SK-N-SH (cell line): ENCODE measurements around the gene MAPK14. TPM values are rescaled to one million over a fixed set of nuclear protein-coding genes. Genes with fewer than 3 reads are reported as not detected.

Experiments used
- CTCF ChIA-PET: fragments of 300-600, 350-600 bp; formaldehyde crosslinking; extraction: SDS; loops from one replicate; lab custom pipeline; 2021; lab: Yijun Ruan, JAX
- POLR2A ChIA-PET: fragments of 350-600 bp; sonication (Branson Sonifier 250); formaldehyde crosslinking; extraction: SDS; loops from one replicate; lab custom pipeline; 2020; ENCODE audit warnings: antibody characterized with exemption, inconsistent platforms; lab: Yijun Ruan, JAX
- DNase-seq: peaks from one replicate; pipeline ENCODE4 v3.0.0; 2012
- H2AFZ ChIP-seq: fragments of 200-600 bp; sonication (generic); 2 replicates; pipeline ENCODE4 v1.8.1; 2016; ENCODE audit warnings: antibody characterized with exemption, mild to moderate bottlenecking, low read depth
- H3F3A ChIP-seq: fragments of 200-600 bp; sonication (generic); replicated peaks from 2 replicates; pipeline ENCODE3; 2016; ENCODE audit warnings: antibody characterized with exemption, mild to moderate bottlenecking; ENCODE audit not compliant: insufficient read depth
- H3K27ac ChIP-seq, 2 experiments: fragments of 200-500 bp in 1 of 2; fragments of 200-600 bp in 1 of 2; sonication (Bioruptor generic) in 1 of 2; sonication (generic), shearing (Covaris generic) in 1 of 2; 2 replicates each; pipeline versions ENCODE4 v1.5.1 to v1.6.1; 2014 to 2016; ENCODE audit warnings: low read depth in 2 of 2, inconsistent platforms in 1 of 2, low read length in 1 of 2, mild to moderate bottlenecking in 1 of 2, mixed read lengths in 1 of 2
- H3K27me3 ChIP-seq: fragments of 200-600 bp; sonication (generic), shearing (Covaris generic); 2 replicates; pipeline ENCODE4 v1.6.1; 2016; ENCODE audit warnings: mixed run types; ENCODE audit not compliant: insufficient read depth
- H3K36me3 ChIP-seq, 2 experiments: fragments of 200-500 bp in 1 of 2; fragments of 200-600 bp in 1 of 2; sonication (Bioruptor generic) in 1 of 2; sonication (generic) in 1 of 2; replicated peaks in 1 of 2; 2 replicates each; pipeline versions ENCODE3 to v1.5.1; 2014 to 2016; ENCODE audit warnings: low read length in 1 of 2, mild to moderate bottlenecking in 1 of 2; ENCODE audit not compliant: insufficient read depth in 2 of 2, control insufficient read depth in 1 of 2
- H3K4me1 ChIP-seq, 2 experiments: fragments of 200-500 bp in 1 of 2; fragments of 200-600 bp in 1 of 2; sonication (Bioruptor generic) in 1 of 2; sonication (generic), shearing (Covaris generic) in 1 of 2; 2 replicates each; pipeline versions ENCODE4 v1.5.1 to v1.6.1; 2014 to 2016; ENCODE audit warnings: low read depth in 1 of 2, low read length in 1 of 2, mixed run types in 1 of 2; ENCODE audit not compliant: insufficient read depth in 2 of 2, control insufficient read depth in 1 of 2
- H3K4me2 ChIP-seq: fragments of 200-600 bp; sonication (generic), shearing (Covaris generic); 2 replicates; pipeline ENCODE4 v1.6.1; 2017; ENCODE audit warnings: mixed run types
- H3K4me3 ChIP-seq, 2 experiments: fragments of 200-500 bp in 1 of 2; fragments of 200-600 bp in 1 of 2; sonication (Bioruptor generic) in 1 of 2; sonication (generic), shearing (Covaris generic) in 1 of 2; 2 replicates each; pipeline versions ENCODE4 v1.5.1 to v1.8.1; 2014 to 2016; ENCODE audit warnings: low read depth in 2 of 2, inconsistent platforms in 1 of 2, low read length in 1 of 2, mild to moderate bottlenecking in 1 of 2, mixed read lengths in 1 of 2, moderate library complexity in 1 of 2
- H3K79me2 ChIP-seq: fragments of 200-600 bp; sonication (generic); 2 replicates; pipeline ENCODE4 v1.8.1; 2017; ENCODE audit warnings: mild to moderate bottlenecking; ENCODE audit not compliant: insufficient read depth
- H3K9ac ChIP-seq: fragments of 200-600 bp; sonication (generic); 2 replicates; pipeline ENCODE4 v1.6.1; 2017; ENCODE audit warnings: mixed run types
- H3K9me2 ChIP-seq: fragments of 200-600 bp; sonication (generic); 2 replicates; pipeline ENCODE4 v1.6.1; 2017; ENCODE audit warnings: mixed run types
- H3K9me3 ChIP-seq: fragments of 200-600 bp; sonication (generic); 2 replicates; pipeline ENCODE4 v1.6.1; 2017; ENCODE audit warnings: mixed run types, mild to moderate bottlenecking, moderate library complexity
- H4K20me1 ChIP-seq: fragments of 200-600 bp; sonication (generic); 2 replicates; pipeline ENCODE4 v1.6.1; 2017; ENCODE audit warnings: mild to moderate bottlenecking, mixed run types; ENCODE audit not compliant: insufficient read depth
- ELF1 ChIP-seq: IDR thresholded peaks from 2 replicates; pipeline ENCODE4 v1.4.0; 2012
- EP300 ChIP-seq, 2 experiments: IDR thresholded peaks; 2 replicates each; pipeline versions ENCODE4 v1.4.0 to v1.6.1; 2012; ENCODE audit warnings: borderline replicate concordance in 1 of 2, low read depth in 1 of 2, low read length in 1 of 2
- FOSL2 ChIP-seq: IDR thresholded peaks from 2 replicates; pipeline ENCODE4 v1.4.0; 2012; ENCODE audit warnings: low read depth, mild to moderate bottlenecking, moderate library complexity, borderline replicate concordance
- MEF2A ChIP-seq: IDR thresholded peaks from 2 replicates; pipeline ENCODE4 v1.4.0; 2012; ENCODE audit warnings: low read depth, borderline replicate concordance
- NRF1 ChIP-seq: IDR thresholded peaks from 2 replicates; pipeline ENCODE4 v1.6.1; 2012; ENCODE audit warnings: low read depth, mild to moderate bottlenecking, low read length
- POLR2AphosphoS5 ChIP-seq: IDR thresholded peaks from 2 replicates; pipeline ENCODE4 v1.6.1; 2012; ENCODE audit warnings: low read depth, low read length
- RXRA ChIP-seq: IDR thresholded peaks from 2 replicates; pipeline ENCODE4 v1.4.0; 2012; ENCODE audit warnings: low read depth, mild to moderate bottlenecking, borderline replicate concordance
- SMC3 ChIP-seq: IDR thresholded peaks from 2 replicates; pipeline ENCODE4 v1.6.1; 2012; ENCODE audit warnings: low read depth, low read length, improper control_type of control experiment
- YY1 ChIP-seq: IDR thresholded peaks from 2 replicates; pipeline ENCODE4 v1.4.0; 2012; ENCODE audit warnings: low read depth, mild to moderate bottlenecking
- WGBS: methylation state at CpG from one replicate; pipeline ENCODE4 v1.1.6; 2017; ENCODE audit warnings: low lambda C conversion rate; 5-methylcytosine and 5-hydroxymethylcytosine counted together
- polyA plus RNA-seq, 3 experiments: library from polyadenylated mRNA; depleted of rRNA; stranded (reverse); fragments of >200 nt; gene quantifications; 2 replicates each; pipeline ENCODE4 v1.2.3, GENCODE V29; 2012
- TF ChIP-seq, protein P1 (sequence below): IDR thresholded peaks from 2 replicates; pipeline ENCODE4 v1.4.0; 2012; ENCODE audit warnings: low read depth, borderline replicate concordance
- TF ChIP-seq, protein P2 (sequence below): IDR thresholded peaks from 2 replicates; pipeline ENCODE4 v1.4.0; 2012; ENCODE audit warnings: low read depth
- TF ChIP-seq, protein P3 (sequence below): IDR thresholded peaks from 2 replicates; pipeline ENCODE4 v1.4.0; 2012; ENCODE audit warnings: low read depth, borderline replicate concordance
- TF ChIP-seq, protein P4 (sequence below): fragments of 150-350 bp; IDR thresholded peaks from 2 replicates; pipeline ENCODE4 v1.6.1; 2016; ENCODE audit warnings: mild to moderate bottlenecking, low read depth, low read length

The MAPK14 gene
- polyA plus RNA-seq, 1 of the 3 experiments (the other 2 are of a cell fraction): 19.8 TPM

DNA sequence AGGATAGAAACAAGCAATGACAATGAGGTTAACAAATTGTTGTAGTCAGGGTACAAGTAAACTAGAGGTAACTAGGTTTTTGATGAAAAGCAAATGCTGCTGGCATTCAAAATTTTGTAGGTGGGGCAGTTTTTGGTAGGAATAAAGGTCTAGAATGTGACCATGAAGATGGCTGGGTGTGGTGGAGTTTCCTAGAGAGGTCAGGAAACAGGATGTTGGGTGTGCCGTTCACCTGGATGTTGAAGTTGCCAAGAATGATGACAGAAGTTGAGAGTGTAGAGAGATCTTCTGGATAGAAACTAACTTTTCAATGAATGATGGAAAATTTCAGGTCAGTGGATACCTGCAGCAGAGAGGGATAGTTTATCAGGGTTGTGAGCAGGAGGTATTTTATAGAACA is 22.7 kb downstream of the MAPK14 start:
- Histone ChIP-seq H3K9me3 (no peaks in the 10 kb centered on the region), H3K4me3 (no peak overlapping the region), H3K27me3 (no peaks in the 10 kb centered on the region), H3K79me2 (peaks cover 82% of the 10 kb centered on the region), H3K9me2 (no peaks in the 10 kb centered on the region), H2AFZ (no peak overlapping the region), H3K4me1 (peaks cover 15 to 32% of the 10 kb centered on the region in 2 experiments; a peak in 3 of 4 replicates), H3K4me2 (no peak overlapping the region), H4K20me1 (peaks cover 42% of the 10 kb centered on the region), H3F3A (no peaks in the 10 kb centered on the region)
- DNase-seq: no peak
- TF ChIP-seq, protein P1, sequence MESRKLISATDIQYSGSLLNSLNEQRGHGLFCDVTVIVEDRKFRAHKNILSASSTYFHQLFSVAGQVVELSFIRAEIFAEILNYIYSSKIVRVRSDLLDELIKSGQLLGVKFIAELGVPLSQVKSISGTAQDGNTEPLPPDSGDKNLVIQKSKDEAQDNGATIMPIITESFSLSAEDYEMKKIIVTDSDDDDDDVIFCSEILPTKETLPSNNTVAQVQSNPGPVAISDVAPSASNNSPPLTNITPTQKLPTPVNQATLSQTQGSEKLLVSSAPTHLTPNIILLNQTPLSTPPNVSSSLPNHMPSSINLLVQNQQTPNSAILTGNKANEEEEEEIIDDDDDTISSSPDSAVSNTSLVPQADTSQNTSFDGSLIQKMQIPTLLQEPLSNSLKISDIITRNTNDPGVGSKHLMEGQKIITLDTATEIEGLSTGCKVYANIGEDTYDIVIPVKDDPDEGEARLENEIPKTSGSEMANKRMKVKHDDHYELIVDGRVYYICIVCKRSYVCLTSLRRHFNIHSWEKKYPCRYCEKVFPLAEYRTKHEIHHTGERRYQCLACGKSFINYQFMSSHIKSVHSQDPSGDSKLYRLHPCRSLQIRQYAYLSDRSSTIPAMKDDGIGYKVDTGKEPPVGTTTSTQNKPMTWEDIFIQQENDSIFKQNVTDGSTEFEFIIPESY: no peak
- no peak for TF ChIP-seq EP300 (IDR thresholded peaks at IDR 0.05; ENCODE audit: borderline replicate concordance in 1 of 2, low read depth in 1 of 2, low read length in 1 of 2)
- TF ChIP-seq RXRA: no peak
- TF ChIP-seq YY1: no peak
- TF ChIP-seq SMC3: no peak
- no peak for TF ChIP-seq ELF1
- TF ChIP-seq, protein P2, sequence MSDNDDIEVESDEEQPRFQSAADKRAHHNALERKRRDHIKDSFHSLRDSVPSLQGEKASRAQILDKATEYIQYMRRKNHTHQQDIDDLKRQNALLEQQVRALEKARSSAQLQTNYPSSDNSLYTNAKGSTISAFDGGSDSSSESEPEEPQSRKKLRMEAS: no peak
- TF ChIP-seq MEF2A: no peak
- TF ChIP-seq NRF1: no peak
- TF ChIP-seq, protein P3, sequence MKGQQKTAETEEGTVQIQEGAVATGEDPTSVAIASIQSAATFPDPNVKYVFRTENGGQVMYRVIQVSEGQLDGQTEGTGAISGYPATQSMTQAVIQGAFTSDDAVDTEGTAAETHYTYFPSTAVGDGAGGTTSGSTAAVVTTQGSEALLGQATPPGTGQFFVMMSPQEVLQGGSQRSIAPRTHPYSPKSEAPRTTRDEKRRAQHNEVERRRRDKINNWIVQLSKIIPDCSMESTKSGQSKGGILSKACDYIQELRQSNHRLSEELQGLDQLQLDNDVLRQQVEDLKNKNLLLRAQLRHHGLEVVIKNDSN: no peak
- TF ChIP-seq, all 33 proteins: peak for 0
- Histone ChIP-seq H3K36me3 (peaks cover 2 to 8% of the 10 kb centered on the region in 2 experiments), H3K9ac (no peak overlapping the region), H3K27ac (no peak overlapping the region)
- POLR2A ChIA-PET: no interaction called here
- CTCF ChIA-PET: no interaction called here
- 100% methylated on average over 1 of the region's 1 CpG for WGBS

DNA sequence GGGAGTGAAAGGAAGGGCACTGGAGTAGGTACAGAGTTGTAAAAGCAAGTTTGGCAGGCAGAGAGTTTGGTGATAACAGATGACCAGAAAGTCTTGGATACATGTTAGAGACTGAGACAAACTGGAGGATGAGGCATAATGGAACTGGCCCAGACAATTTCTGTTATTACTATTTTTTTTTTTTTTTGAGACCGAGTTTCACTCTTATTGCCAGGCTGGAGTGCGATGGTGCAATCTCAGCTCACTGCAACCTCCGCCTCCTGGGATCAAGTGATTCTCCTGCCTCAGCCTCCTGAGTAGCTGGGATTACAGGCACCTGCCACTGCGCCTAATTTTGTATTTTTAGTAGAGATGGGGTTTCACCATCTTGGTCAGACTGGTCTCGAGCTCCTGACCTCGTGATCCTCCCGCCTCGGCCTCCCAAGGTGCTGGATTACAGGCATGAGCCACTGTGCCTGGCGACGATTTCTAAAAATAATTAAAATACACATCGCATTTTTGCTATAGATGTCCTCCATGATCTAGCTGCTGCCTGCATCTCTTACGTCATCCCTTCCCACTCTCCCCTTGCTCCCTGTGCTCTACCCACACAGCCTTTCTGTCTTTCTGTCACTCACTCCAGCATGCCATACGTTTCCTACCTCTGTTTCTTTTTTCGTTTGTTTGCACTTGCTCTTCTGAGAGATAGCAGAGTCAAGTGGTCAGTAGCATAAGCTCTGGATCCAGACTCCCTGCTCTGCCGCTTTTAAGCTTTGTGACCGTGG is 23.5 kb downstream of the MAPK14 start:
- no peak overlapping the region for H3K4me2 ChIP-seq
- ChIA-PET POLR2A (interaction anchor here (0.7 kb wide), 1 partner anchor 80 kb away, joined by 4 read pairs; no protein-coding TSS in a partner anchor), CTCF (interaction anchor here (0.8 to 2.0 kb wide), 2 partner anchors 11 to 44 kb away, joined by 3 to 8 read pairs; no protein-coding TSS in a partner anchor)
- peaks cover 82% of the 10 kb centered on the region for H3K79me2 ChIP-seq
- no peak overlapping the region for H3K4me3 ChIP-seq
- peaks cover 16 to 34% of the 10 kb centered on the region in 2 experiments; a peak in 3 of 4 replicates for H3K4me1 ChIP-seq
- no peak overlapping the region for H3K9ac ChIP-seq
- H3K9me2 ChIP-seq: no peaks in the 10 kb centered on the region
- H3K27me3 ChIP-seq: no peaks in the 10 kb centered on the region
- TF ChIP-seq POLR2AphosphoS5 (no peak), SMC3 (no peak), EP300 (IDR thresholded peaks at IDR 0.05; ENCODE audit: borderline replicate concordance in 1 of 2, low read depth in 1 of 2, low read length in 1 of 2) (no peak), FOSL2 (no peak)
- TF ChIP-seq, protein P2: no peak
- TF ChIP-seq, protein P3: no peak
- TF ChIP-seq, protein P4, sequence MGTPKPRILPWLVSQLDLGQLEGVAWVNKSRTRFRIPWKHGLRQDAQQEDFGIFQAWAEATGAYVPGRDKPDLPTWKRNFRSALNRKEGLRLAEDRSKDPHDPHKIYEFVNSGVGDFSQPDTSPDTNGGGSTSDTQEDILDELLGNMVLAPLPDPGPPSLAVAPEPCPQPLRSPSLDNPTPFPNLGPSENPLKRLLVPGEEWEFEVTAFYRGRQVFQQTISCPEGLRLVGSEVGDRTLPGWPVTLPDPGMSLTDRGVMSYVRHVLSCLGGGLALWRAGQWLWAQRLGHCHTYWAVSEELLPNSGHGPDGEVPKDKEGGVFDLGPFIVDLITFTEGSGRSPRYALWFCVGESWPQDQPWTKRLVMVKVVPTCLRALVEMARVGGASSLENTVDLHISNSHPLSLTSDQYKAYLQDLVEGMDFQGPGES: no peak
- H3F3A ChIP-seq: no peaks in the 10 kb centered on the region
- H3K27ac ChIP-seq: no peak overlapping the region
- WGBS: 95% methylated on average over 16 of the region's 16 CpGs
- H3K9me3 ChIP-seq: no peaks in the 10 kb centered on the region
- no peak overlapping the region for H2AFZ ChIP-seq
- no peak for DNase-seq
- peaks cover 41% of the 10 kb centered on the region for H4K20me1 ChIP-seq
- H3K36me3 ChIP-seq: peaks cover 2 to 8% of the 10 kb centered on the region in 2 experiments
